Calu3 (cell line): ENCODE data around the gene ZBTB7A. TPM values are rescaled to one million over a fixed set of nuclear protein-coding genes. Genes with fewer than 3 reads are reported as not detected.

Experiments
- BruUV-seq: library from RNA; stranded (reverse); fragments of 400-500 nt; replicated peaks from 2 replicates; lab custom pipeline; 2021; lab: Mats Ljungman, UMichigan
- CTCF ChIA-PET: fragments of 300-600 bp; sonication (Branson Sonifier 250); formaldehyde crosslinking; loops from one replicate; lab custom pipeline; 2022; ENCODE audit warnings: antibody characterized with exemption; lab: Charles Lee
- DNase-seq: peaks from one replicate; pipeline ENCODE4 v3.0.0; 2022
- H3K27ac Mint-ChIP-seq: one replicate; pipeline ENCODE4 v1.8.0; 2022; ENCODE audit warnings: mixed read lengths; ENCODE audit not compliant: unreplicated experiment
- H3K27me3 Mint-ChIP-seq: one replicate; pipeline ENCODE4 v1.8.0; 2022; ENCODE audit warnings: mixed read lengths; ENCODE audit not compliant: unreplicated experiment
- H3K36me3 Mint-ChIP-seq: one replicate; pipeline ENCODE4 v1.8.0; 2022; ENCODE audit warnings: mild to moderate bottlenecking, moderate library complexity, mixed read lengths; ENCODE audit not compliant: insufficient read depth, unreplicated experiment
- H3K4me1 Mint-ChIP-seq: one replicate; pipeline ENCODE4 v1.8.0; 2022; ENCODE audit warnings: mild to moderate bottlenecking, low read depth, mixed read lengths; ENCODE audit not compliant: unreplicated experiment
- H3K4me3 Mint-ChIP-seq: one replicate; pipeline ENCODE4 v1.8.0; 2022; ENCODE audit warnings: mild to moderate bottlenecking, low read depth, moderate library complexity, mixed read lengths; ENCODE audit not compliant: unreplicated experiment
- H3K9me3 Mint-ChIP-seq: one replicate; pipeline ENCODE4 v1.8.0; 2022; ENCODE audit warnings: low read depth, mixed read lengths; ENCODE audit not compliant: unreplicated experiment
- intact Hi-C: fragments of 100-400 bp; cut with micrococcal nuclease; formaldehyde crosslinking; loops from one replicate; pipeline ENCODE4 v1.10.0; 2022; ENCODE audit not compliant: unreplicated experiment
- total RNA-seq: library from RNA; stranded (reverse); gene quantifications from 2 replicates; pipeline ENCODE4 v1.2.3, GENCODE V29; 2022
- TF ChIP-seq, protein P1 (sequence below): fragments of 200-600 bp; IDR thresholded peaks from one replicate; pipeline ENCODE4 v1.8.0; 2022; ENCODE audit warnings: antibody characterized with exemption; ENCODE audit not compliant: unreplicated experiment

Gene ZBTB7A
- total RNA-seq, 1 experiment from 2014 or later: 38.0 TPM

DNA sequence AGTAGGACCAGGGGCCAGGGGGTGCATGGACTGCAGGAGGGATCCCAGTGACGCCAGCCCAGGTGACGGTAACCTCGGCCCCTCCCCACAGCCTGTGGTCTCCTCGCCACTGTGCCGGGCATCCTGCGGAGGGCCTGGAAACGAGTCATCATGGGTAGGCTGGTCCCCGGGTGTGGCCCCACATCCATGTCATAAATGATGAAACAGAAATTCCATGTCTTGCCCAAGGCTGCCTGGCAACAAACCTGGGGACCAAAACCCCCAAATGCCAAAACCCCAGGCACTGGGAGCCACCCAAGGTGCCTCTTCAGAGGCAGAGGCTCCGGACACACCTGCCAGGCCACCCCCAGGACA is 36.4 kb upstream of the ZBTB7A start:
- TF ChIP-seq, protein P1, sequence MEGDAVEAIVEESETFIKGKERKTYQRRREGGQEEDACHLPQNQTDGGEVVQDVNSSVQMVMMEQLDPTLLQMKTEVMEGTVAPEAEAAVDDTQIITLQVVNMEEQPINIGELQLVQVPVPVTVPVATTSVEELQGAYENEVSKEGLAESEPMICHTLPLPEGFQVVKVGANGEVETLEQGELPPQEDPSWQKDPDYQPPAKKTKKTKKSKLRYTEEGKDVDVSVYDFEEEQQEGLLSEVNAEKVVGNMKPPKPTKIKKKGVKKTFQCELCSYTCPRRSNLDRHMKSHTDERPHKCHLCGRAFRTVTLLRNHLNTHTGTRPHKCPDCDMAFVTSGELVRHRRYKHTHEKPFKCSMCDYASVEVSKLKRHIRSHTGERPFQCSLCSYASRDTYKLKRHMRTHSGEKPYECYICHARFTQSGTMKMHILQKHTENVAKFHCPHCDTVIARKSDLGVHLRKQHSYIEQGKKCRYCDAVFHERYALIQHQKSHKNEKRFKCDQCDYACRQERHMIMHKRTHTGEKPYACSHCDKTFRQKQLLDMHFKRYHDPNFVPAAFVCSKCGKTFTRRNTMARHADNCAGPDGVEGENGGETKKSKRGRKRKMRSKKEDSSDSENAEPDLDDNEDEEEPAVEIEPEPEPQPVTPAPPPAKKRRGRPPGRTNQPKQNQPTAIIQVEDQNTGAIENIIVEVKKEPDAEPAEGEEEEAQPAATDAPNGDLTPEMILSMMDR: no peak
- no peak for DNase-seq
- H3K4me1 Mint-ChIP-seq: no peaks in the 10 kb centered on the region
- CTCF ChIA-PET: no interaction called here
- intact Hi-C loops: no loop called here
- no peaks in the 10 kb centered on the region for H3K9me3 Mint-ChIP-seq
- H3K27me3 Mint-ChIP-seq: no peaks in the 10 kb centered on the region
- no TSS peak for BruUV-seq
- no peak overlapping the region for H3K4me3 Mint-ChIP-seq
- no peak overlapping the region for H3K27ac Mint-ChIP-seq
- peaks cover 11% of the 10 kb centered on the region for H3K36me3 Mint-ChIP-seq

DNA sequence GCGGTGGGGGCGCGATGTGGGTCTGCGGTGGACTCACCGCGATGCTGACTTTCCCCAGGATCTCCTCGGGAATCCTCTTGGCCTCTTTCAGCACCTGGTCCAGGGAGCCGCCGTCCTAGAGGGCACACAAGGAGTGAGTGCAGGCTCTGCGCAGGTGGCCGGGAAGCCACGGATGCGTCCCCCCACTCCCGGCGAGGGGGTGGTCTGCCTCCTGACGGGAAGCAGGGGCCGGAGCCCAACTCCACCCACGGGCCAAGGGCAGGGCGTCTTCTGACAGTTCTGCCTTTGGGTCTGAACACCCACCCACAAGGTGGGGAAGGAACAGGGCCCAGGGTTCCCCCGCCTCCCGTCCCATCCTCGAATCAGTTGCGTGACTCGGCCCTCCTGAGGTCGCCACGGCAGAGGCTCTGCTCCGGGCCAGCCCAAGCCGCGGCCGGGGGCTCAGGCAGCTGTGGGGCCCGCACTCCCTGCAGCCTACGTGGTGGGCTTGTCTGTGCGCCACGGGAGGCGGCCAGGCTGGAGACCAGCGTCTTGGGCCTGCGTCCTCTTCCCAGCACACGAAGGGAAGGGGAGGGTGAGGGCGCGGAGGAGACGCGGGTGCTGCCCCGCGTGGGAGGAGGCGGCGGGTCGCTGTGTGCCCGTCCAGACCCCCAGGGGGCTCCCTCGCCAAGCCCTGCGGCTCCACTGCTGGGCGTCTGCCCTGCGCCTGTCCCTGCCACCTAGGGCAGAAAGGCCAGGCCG is 35.8 kb upstream of the ZBTB7A start:
- TF ChIP-seq, protein P1: no peak
- Mint-ChIP-seq H3K4me3 (no peak overlapping the region), H3K9me3 (no peaks in the 10 kb centered on the region), H3K36me3 (peaks cover 13% of the 10 kb centered on the region), H3K27ac (no peak overlapping the region), H3K4me1 (no peaks in the 10 kb centered on the region), H3K27me3 (no peaks in the 10 kb centered on the region)
- CTCF ChIA-PET: interaction anchor here (0.6 kb wide), 1 partner anchor 106 kb away, joined by 4 read pairs; no protein-coding TSS in a partner anchor
- no TSS peak for BruUV-seq
- intact Hi-C loops: no loop called here
- DNase-seq: no peak

DNA sequence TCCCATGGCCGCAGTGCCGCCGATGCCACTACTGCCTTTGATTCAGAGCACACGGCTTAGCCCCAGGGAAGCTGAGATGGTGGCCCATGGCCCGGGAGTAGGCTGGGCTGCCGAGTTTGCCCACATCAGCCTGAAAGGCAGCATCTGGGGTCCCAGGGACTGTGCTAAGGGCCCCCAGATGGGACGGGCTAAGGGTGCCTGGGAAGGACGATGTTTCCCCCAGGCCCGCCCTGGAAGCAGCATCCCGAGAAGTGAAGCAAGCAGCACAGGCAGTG is 34.7 kb upstream of the ZBTB7A start:
- peaks cover 23% of the 10 kb centered on the region for H3K36me3 Mint-ChIP-seq
- intact Hi-C loops: no loop called here
- TF ChIP-seq, protein P1: no peak

DNA sequence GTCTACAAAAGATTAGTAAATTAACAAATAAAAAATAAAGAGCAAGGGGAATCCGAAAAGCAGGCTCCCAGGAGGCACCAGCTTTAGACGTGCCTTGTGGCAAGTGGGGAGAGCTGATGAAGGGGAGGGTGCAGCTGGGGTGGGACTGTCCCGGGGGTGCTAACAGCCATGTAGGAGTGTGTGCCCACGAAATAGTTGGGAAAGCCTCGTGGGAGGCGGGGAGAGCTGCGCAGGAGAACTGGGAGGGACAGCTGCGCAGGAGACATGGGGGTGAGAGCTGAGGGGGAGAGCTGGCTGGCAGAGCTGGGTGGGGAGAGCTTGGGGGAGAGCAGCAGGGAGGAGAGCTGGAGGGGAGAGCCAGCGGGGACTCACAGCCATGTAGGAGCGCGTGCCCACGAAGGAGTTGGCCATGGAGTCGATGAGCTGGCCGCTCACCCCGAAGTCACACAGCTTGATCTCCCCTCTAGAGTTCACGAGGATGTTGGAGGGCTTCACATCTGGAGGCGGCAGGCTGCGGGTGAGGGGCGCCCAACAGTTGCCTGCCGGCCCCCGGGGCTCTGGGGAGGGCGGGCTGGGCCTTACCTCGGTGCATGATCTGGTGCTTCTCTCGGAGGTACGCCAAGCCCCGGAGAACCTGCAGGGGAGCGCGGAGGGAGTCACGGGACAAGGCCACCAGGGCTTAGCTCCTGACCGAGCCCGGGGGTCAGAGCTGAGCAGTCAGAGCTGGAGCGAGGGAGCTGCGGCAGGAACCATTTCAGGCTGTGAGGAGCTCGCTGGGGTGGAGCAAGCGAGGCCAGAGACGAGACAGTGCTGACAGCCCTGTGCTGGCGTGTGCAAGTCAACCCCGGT is 34.2 kb upstream of the ZBTB7A start:
- H3K27me3 Mint-ChIP-seq: no peaks in the 10 kb centered on the region
- DNase-seq: no peak
- intact Hi-C loops: no loop called here
- no peak overlapping the region for H3K4me3 Mint-ChIP-seq
- no peak overlapping the region for H3K27ac Mint-ChIP-seq
- H3K36me3 Mint-ChIP-seq: peaks cover 25% of the 10 kb centered on the region
- H3K4me1 Mint-ChIP-seq: no peaks in the 10 kb centered on the region
- TF ChIP-seq, protein P1: no peak
- H3K9me3 Mint-ChIP-seq: no peaks in the 10 kb centered on the region
- no TSS peak for BruUV-seq
- CTCF ChIA-PET: interaction anchor here (0.7 kb wide), 1 partner anchor 24 kb away, joined by 3 read pairs; no protein-coding TSS in a partner anchor

More for the DNA sequence above, 34.7 kb upstream of the ZBTB7A start:
- H3K27me3 Mint-ChIP-seq: no peaks in the 10 kb centered on the region
- no peak overlapping the region for H3K27ac Mint-ChIP-seq
- no peaks in the 10 kb centered on the region for H3K9me3 Mint-ChIP-seq
- H3K4me1 Mint-ChIP-seq: no peaks in the 10 kb centered on the region
- H3K4me3 Mint-ChIP-seq: no peak overlapping the region
- no peak for DNase-seq
- CTCF ChIA-PET: no interaction called here
- BruUV-seq: no TSS peak
